Measurements from ENCODE around the gene SLC22A15. TPM values are rescaled to one million over a fixed set of nuclear protein-coding genes. Genes with fewer than 3 reads are reported as not detected.
"Not testable (repeated sequence)": the region's sequence is repeated elsewhere in the genome, so short reads cannot be mapped to it uniquely, and the experiment has no call there.

SLC22A15 gene
- polyA plus RNA-seq, 3 donors: 3.2 to 33.4 (median 4.5) TPM

GRCh38 chr1:116044071-116044470 lies 67.8 kb downstream of the SLC22A15 start:
- Mint-ChIP-seq H3K9me3 (peaks cover 25 to 39% (median 31%) of the 10 kb centered on the region in 7 donors), H3K27me3 (ENCODE audit: low read depth in 3 of 3) (peaks cover 0 to 2% (median 0%) of the 10 kb centered on the region in 3 donors), H3K36me3 (peaks cover 54 to 93% of the 10 kb centered on the region in 2 donors), H3K4me3 (no peak overlapping the region), H3K4me1 (no peaks in the 10 kb centered on the region), H3K27ac (no peak overlapping the region)
- Histone ChIP-seq H3K4me2 (replicated peaks; ENCODE audit: extremely low read depth, low read length, poor library complexity, severe bottlenecking) (no peak overlapping the region), H2AFZ (ENCODE audit: insufficient read depth, low read depth, low read length, poor library complexity, severe bottlenecking) (no peak overlapping the region), H3K27me3 (ENCODE audit: control insufficient read depth in 2 of 2, insufficient read depth in 2 of 2, low read length in 2 of 2) (no peaks in the 10 kb centered on the region), H3K9me3 (replicated peaks in 1 of 2; ENCODE audit: control insufficient read depth in 1 of 2, insufficient read depth in 1 of 2, low read length in 2 of 2) (peaks cover 17 to 19% of the 10 kb centered on the region in 2 donors), H3K4me1 (ENCODE audit: control insufficient read depth in 1 of 2, insufficient read depth in 2 of 2, low read length in 2 of 2) (no peaks in the 10 kb centered on the region), H4K20me1 (ENCODE audit: insufficient read depth, low read length) (no peaks in the 10 kb centered on the region), H3K27ac (ENCODE audit: low read depth in 1 of 2, low read length in 2 of 2) (no peak overlapping the region), H3K4me3 (replicated peaks in 1 of 3; ENCODE audit: low read depth in 2 of 3, low read length in 3 of 3) (no peak overlapping the region), H3K79me2 (ENCODE audit: insufficient read depth, low read length) (no peaks in the 10 kb centered on the region), H3K9ac (ENCODE audit: insufficient read depth, low read length, poor library complexity, severe bottlenecking) (no peak overlapping the region), H3K36me3 (replicated peaks in 1 of 2; ENCODE audit: control insufficient read depth in 1 of 2, insufficient read depth in 2 of 2, low read length in 2 of 2) (peaks cover 58 to 79% of the 10 kb centered on the region in 2 donors)
- intact Hi-C loops (cut with micrococcal nuclease): no loop called here
- DNase-seq: no peak
- TF ChIP-seq CTCF (IDR thresholded peaks at IDR 0.05): no peak
- WGBS (ENCODE audit: insufficient coverage): no CpG with 5 or more reads among the region's 4 CpGs

GRCh38 chr1:116046933-116047332 lies 70.6 kb downstream of the SLC22A15 start:
- H3K27me3 ChIP-seq (ENCODE audit: control insufficient read depth in 2 of 2, insufficient read depth in 2 of 2, low read length in 2 of 2); H3K4me2 ChIP-seq (replicated peaks; ENCODE audit: extremely low read depth, low read length, poor library complexity, severe bottlenecking); H3K4me1 Mint-ChIP-seq; H3K27ac Mint-ChIP-seq; H3K4me3 ChIP-seq (replicated peaks in 1 of 3; ENCODE audit: low read depth in 2 of 3, low read length in 3 of 3); H2AFZ ChIP-seq (ENCODE audit: insufficient read depth, low read depth, low read length, poor library complexity, severe bottlenecking); H3K9ac ChIP-seq (ENCODE audit: insufficient read depth, low read length, poor library complexity, severe bottlenecking); H3K4me1 ChIP-seq (ENCODE audit: control insufficient read depth in 1 of 2, insufficient read depth in 2 of 2, low read length in 2 of 2); H3K4me3 Mint-ChIP-seq; H3K27me3 Mint-ChIP-seq (ENCODE audit: low read depth in 3 of 3); H4K20me1 ChIP-seq (ENCODE audit: insufficient read depth, low read length); H3K27ac ChIP-seq (ENCODE audit: low read depth in 1 of 2, low read length in 2 of 2); H3K79me2 ChIP-seq (ENCODE audit: insufficient read depth, low read length); intact Hi-C loops (cut with micrococcal nuclease); DNase-seq: not testable (repeated sequence)
- Histone ChIP-seq H3K9me3 (replicated peaks in 1 of 2; ENCODE audit: control insufficient read depth in 1 of 2, insufficient read depth in 1 of 2, low read length in 2 of 2) (peaks cover 25 to 38% of the 10 kb centered on the region in 2 donors), H3K36me3 (replicated peaks in 1 of 2; ENCODE audit: control insufficient read depth in 1 of 2, insufficient read depth in 2 of 2, low read length in 2 of 2) (peaks cover 34 to 51% of the 10 kb centered on the region in 2 donors)
- Mint-ChIP-seq H3K9me3 (peaks cover 46 to 60% (median 53%) of the 10 kb centered on the region in 7 donors), H3K36me3 (peaks cover 30 to 66% of the 10 kb centered on the region in 2 donors)
- WGBS (ENCODE audit: insufficient coverage): 92% methylated on average over 8 of the region's 8 CpGs

GRCh38 chr1:116051896-116052295 lies 75.6 kb downstream of the SLC22A15 start:
- intact Hi-C loops (cut with micrococcal nuclease); H3K36me3 ChIP-seq (replicated peaks in 1 of 2; ENCODE audit: control insufficient read depth in 1 of 2, insufficient read depth in 2 of 2, low read length in 2 of 2); H3K4me3 ChIP-seq (replicated peaks in 1 of 3; ENCODE audit: low read depth in 2 of 3, low read length in 3 of 3); H3K9ac ChIP-seq (ENCODE audit: insufficient read depth, low read length, poor library complexity, severe bottlenecking); DNase-seq; H2AFZ ChIP-seq (ENCODE audit: insufficient read depth, low read depth, low read length, poor library complexity, severe bottlenecking); H3K4me1 ChIP-seq (ENCODE audit: control insufficient read depth in 1 of 2, insufficient read depth in 2 of 2, low read length in 2 of 2); H3K79me2 ChIP-seq (ENCODE audit: insufficient read depth, low read length); H3K27ac ChIP-seq (ENCODE audit: low read depth in 1 of 2, low read length in 2 of 2); H4K20me1 ChIP-seq (ENCODE audit: insufficient read depth, low read length); H3K4me3 Mint-ChIP-seq; H3K4me1 Mint-ChIP-seq; H3K27me3 ChIP-seq (ENCODE audit: control insufficient read depth in 2 of 2, insufficient read depth in 2 of 2, low read length in 2 of 2); H3K27me3 Mint-ChIP-seq (ENCODE audit: low read depth in 3 of 3); H3K4me2 ChIP-seq (replicated peaks; ENCODE audit: extremely low read depth, low read length, poor library complexity, severe bottlenecking): not testable (repeated sequence)
- H3K9me3 Mint-ChIP-seq: peaks cover 43 to 62% (median 57%) of the 10 kb centered on the region in 7 donors
- H3K27ac Mint-ChIP-seq: peak overlapping the region in 1 of 7 donors; percentile 47
- 100% methylated on average over 10 of the region's 16 CpGs for WGBS (ENCODE audit: insufficient coverage)
- H3K9me3 ChIP-seq (replicated peaks in 1 of 2; ENCODE audit: control insufficient read depth in 1 of 2, insufficient read depth in 1 of 2, low read length in 2 of 2): peaks cover 18 to 27% of the 10 kb centered on the region in 2 donors
- H3K36me3 Mint-ChIP-seq: peaks cover 5 to 25% of the 10 kb centered on the region in 2 donors
